Measurements from ENCODE around the gene TH. TPM values are rescaled to one million over a fixed set of nuclear protein-coding genes. Genes with fewer than 3 reads are reported as not detected.

TH gene
- polyA plus RNA-seq, 1 of the 3 experiments (the other 2 are of a cell fraction), result not detected

GRCh38 chr11:2148595-2148994 lies 23.0 kb downstream of the TH start:
- Histone ChIP-seq H3K9me2 (no peaks in the 10 kb centered on the region), H3K4me2 (no peak overlapping the region), H3K9me3 (no peaks in the 10 kb centered on the region), H3K27me3 (ENCODE audit: insufficient read depth) (peaks cover 50% of the 10 kb centered on the region), H3K79me2 (ENCODE audit: insufficient read depth) (no peaks in the 10 kb centered on the region), H3K36me3 (replicated peaks in 1 of 2; ENCODE audit: control insufficient read depth in 1 of 2, insufficient read depth in 2 of 2, low read length in 1 of 2) (no peaks in the 10 kb centered on the region), H4K20me1 (ENCODE audit: insufficient read depth) (0 out of 2 replicates have a peak, but pooled peaks cover 3% of the 10 kb centered on the region), H3K4me3 (ENCODE audit: low read depth in 2 of 2, low read length in 1 of 2) (no peak overlapping the region), H3K27ac (ENCODE audit: low read depth in 2 of 2, low read length in 1 of 2) (no peak overlapping the region), H3K4me1 (ENCODE audit: control insufficient read depth in 1 of 2, insufficient read depth in 2 of 2, low read depth in 1 of 2, low read length in 1 of 2) (peaks cover 0 to 19% of the 10 kb centered on the region in 2 experiments; a peak in 1 of 4 replicates), H2AFZ (ENCODE audit: low read depth) (no peak overlapping the region), H3K9ac (no peak overlapping the region), H3F3A (replicated peaks; ENCODE audit: insufficient read depth) (no peaks in the 10 kb centered on the region)
- ChIA-PET CTCF (interaction anchor here (0.9 to 25.3 kb wide), 18 partner anchors 8 to 507 kb away, joined by 3 to 1098 read pairs (median 58); partner anchors contain the start of genes IGF2, MRPL23, SYT8 and TH), POLR2A (no interaction called here)
- DNase-seq, result no peak
- no peak for TF ChIP-seq TCF12 (IDR thresholded peaks at IDR 0.05)
- WGBS (ENCODE audit: low lambda C conversion rate), result 42% methylated on average over 5 of the region's 5 CpGs

GRCh38 chr11:2147391-2147790 lies 24.2 kb downstream of the TH start:
- Histone ChIP-seq H3K4me3 (ENCODE audit: low read depth in 2 of 2, low read length in 1 of 2) (no peak overlapping the region), H4K20me1 (ENCODE audit: insufficient read depth) (0 out of 2 replicates have a peak, but pooled peaks cover 3% of the 10 kb centered on the region), H3K9ac (no peak overlapping the region), H3K79me2 (ENCODE audit: insufficient read depth) (no peaks in the 10 kb centered on the region), H3K9me2 (no peaks in the 10 kb centered on the region), H3K9me3 (no peaks in the 10 kb centered on the region), H3K27ac (ENCODE audit: low read depth in 2 of 2, low read length in 1 of 2) (no peak overlapping the region), H2AFZ (ENCODE audit: low read depth) (no peak overlapping the region), H3F3A (replicated peaks; ENCODE audit: insufficient read depth) (peaks cover under 1% of the 10 kb centered on the region), H3K36me3 (replicated peaks in 1 of 2; ENCODE audit: control insufficient read depth in 1 of 2, insufficient read depth in 2 of 2, low read length in 1 of 2) (no peaks in the 10 kb centered on the region), H3K27me3 (ENCODE audit: insufficient read depth) (peaks cover 60% of the 10 kb centered on the region), H3K4me2 (no peak overlapping the region), H3K4me1 (ENCODE audit: control insufficient read depth in 1 of 2, insufficient read depth in 2 of 2, low read depth in 1 of 2, low read length in 1 of 2) (peaks cover 0 to 19% of the 10 kb centered on the region in 2 experiments; a peak in 1 of 4 replicates)
- CTCF ChIA-PET, result interaction anchor here (0.8 to 25.3 kb wide), 11 partner anchors 9 to 506 kb away, joined by 3 to 1098 read pairs (median 73); partner anchors contain the start of genes MRPL23, SYT8 and TNNI2
- TF ChIP-seq TEAD4 (IDR thresholded peaks at IDR 0.05; ENCODE audit: borderline replicate concordance, insufficient read depth) (no peak), SMC3 (IDR thresholded peaks at IDR 0.05; ENCODE audit: low read depth, low read length) (no peak), NRF1 (IDR thresholded peaks at IDR 0.05; ENCODE audit: low read depth, low read length) (no peak), FOXJ3 (CRISPR knock-in tag; IDR thresholded peaks at IDR 0.05) (no peak), YY1 (IDR thresholded peaks at IDR 0.05; ENCODE audit: low read depth) (no peak), ZBTB33 (IDR thresholded peaks at IDR 0.05; ENCODE audit: borderline replicate concordance, low read depth) (no peak), GATA2 (CRISPR knock-in tag; IDR thresholded peaks at IDR 0.05) (no peak), FOXM1 (IDR thresholded peaks at IDR 0.05; ENCODE audit: low read depth) (no peak), POLR2AphosphoS5 (IDR thresholded peaks at IDR 0.05; ENCODE audit: low read depth, low read length) (no peak), IRF3 (IDR thresholded peaks at IDR 0.05; ENCODE audit: low read depth, low read length) (no peak)
- WGBS (ENCODE audit: low lambda C conversion rate), result 73% methylated on average over 6 of the region's 11 CpGs
- POLR2A ChIA-PET, result no interaction called here
- no peak for DNase-seq
